HepG2 (cell line): Measurements from ENCODE around the gene TASOR. TPM values are rescaled to one million over a fixed set of nuclear protein-coding genes. Genes with fewer than 3 reads are reported as not detected.
A peak's percentile ranks its signal among the peaks of the same experiment; 100 is the strongest.

Experiments used
- ARNT ChIP-seq: fragments of 450-650 bp; IDR thresholded peaks from 2 replicates; pipeline ENCODE4 v1.6.1; 2017
- ATAD3A ChIP-seq: sonication (generic); formaldehyde crosslinking; IDR thresholded peaks from 2 replicates; pipeline ENCODE4 v1.4.0; 2020; ENCODE audit warnings: missing genetic modification reagents
- ATF1 ChIP-seq: IDR thresholded peaks from 2 replicates; pipeline ENCODE4 v1.6.1; 2016; ENCODE audit warnings: mild to moderate bottlenecking, control low read depth
- BHLHE40 ChIP-seq: IDR thresholded peaks from 2 replicates; pipeline ENCODE4 v1.6.1; 2011; ENCODE audit warnings: low read length, improper control_type of control experiment
- CEBPB ChIP-seq: IDR thresholded peaks from 2 replicates; pipeline ENCODE4 v1.6.1; 2011; ENCODE audit warnings: low read depth, low read length, improper control_type of control experiment, borderline replicate concordance
- CREB1 ChIP-seq, 2 experiments: fragments of 450-650 bp in 1 of 2; IDR thresholded peaks; 2 replicates each; pipeline ENCODE4 v1.6.1; 2016 to 2017; ENCODE audit warnings: control low read depth in 1 of 2, mild to moderate bottlenecking in 1 of 2, missing compliant biosample characterization in 1 of 2, missing genetic modification characterization in 1 of 2
- FOXK2 ChIP-seq: fragments of 450-650 bp; IDR thresholded peaks from 2 replicates; pipeline ENCODE4 v1.6.1; 2016
- ISL2 ChIP-seq: sonication (generic); formaldehyde crosslinking; IDR thresholded peaks from 2 replicates; pipeline ENCODE4 v1.5.0; 2020; ENCODE audit warnings: missing genetic modification reagents
- KDM6A ChIP-seq: IDR thresholded peaks from 2 replicates; pipeline ENCODE4 v1.6.1; 2016; ENCODE audit warnings: low read depth
- KLF6 ChIP-seq: IDR thresholded peaks from 2 replicates; pipeline ENCODE4 v1.8.0; 2016; ENCODE audit warnings: missing biosample characterization, missing genetic modification reagents
- MEIS2 ChIP-seq: sonication (generic); formaldehyde crosslinking; IDR thresholded peaks from 2 replicates; pipeline ENCODE4 v1.9.0; 2021; ENCODE audit warnings: mild to moderate bottlenecking, missing genetic modification reagents
- NCOA2 ChIP-seq: sonication (generic); formaldehyde crosslinking; IDR thresholded peaks from 2 replicates; pipeline ENCODE4 v1.8.0; 2022; ENCODE audit warnings: inconsistent platforms
- SMARCC2 ChIP-seq: fragments of 450-650 bp; IDR thresholded peaks from 2 replicates; pipeline ENCODE4 v1.6.1; 2017; ENCODE audit warnings: antibody characterized with exemption, mild to moderate bottlenecking
- SMARCE1 ChIP-seq: fragments of 450-650 bp; IDR thresholded peaks from 2 replicates; pipeline ENCODE4 v1.6.1; 2017; ENCODE audit warnings: borderline replicate concordance
- SP2 ChIP-seq: sonication (generic); formaldehyde crosslinking; IDR thresholded peaks from 2 replicates; pipeline ENCODE4 v1.5.1; 2020; ENCODE audit warnings: mild to moderate bottlenecking, missing genetic modification reagents
- SP5 ChIP-seq: IDR thresholded peaks from 2 replicates; pipeline ENCODE4 v1.6.1; 2016; ENCODE audit warnings: low read depth, borderline replicate concordance
- TGIF2 ChIP-seq: IDR thresholded peaks from 2 replicates; pipeline ENCODE4 v1.6.1; 2016; ENCODE audit warnings: control low read depth, missing compliant biosample characterization
- U2AF2 ChIP-seq: fragments of 200-400 bp; formaldehyde crosslinking; IDR thresholded peaks from 2 replicates; pipeline ENCODE4 v1.6.1; 2017; ENCODE audit warnings: low read depth, mild to moderate bottlenecking, low read length
- ZBTB21 ChIP-seq: sonication (generic); formaldehyde crosslinking; IDR thresholded peaks from 2 replicates; pipeline ENCODE4 v1.4.0; 2020; ENCODE audit warnings: missing genetic modification reagents
- ZC3H4 ChIP-seq: sonication (generic); formaldehyde crosslinking; IDR thresholded peaks from 2 replicates; pipeline ENCODE4 v1.4.0; 2020; ENCODE audit warnings: missing genetic modification reagents, borderline replicate concordance
- ZFP41 ChIP-seq: sonication (generic); formaldehyde crosslinking; IDR thresholded peaks from 2 replicates; pipeline ENCODE4 v1.4.0; 2020; ENCODE audit warnings: mild to moderate bottlenecking, missing genetic modification reagents, borderline replicate concordance
- ZKSCAN8 ChIP-seq: IDR thresholded peaks from 2 replicates; pipeline ENCODE4 v1.6.1; 2016; ENCODE audit warnings: borderline replicate concordance, missing genetic modification reagents, missing compliant biosample characterization
- ZNF264 ChIP-seq: sonication (generic); formaldehyde crosslinking; IDR thresholded peaks from 2 replicates; pipeline ENCODE4 v1.4.0; 2020; ENCODE audit warnings: missing genetic modification reagents
- ZNF333 ChIP-seq: sonication (generic); formaldehyde crosslinking; IDR thresholded peaks from 2 replicates; pipeline ENCODE4 v1.4.0; 2020; ENCODE audit warnings: mild to moderate bottlenecking, missing genetic modification reagents, borderline replicate concordance
- ZNF549 ChIP-seq: sonication (generic); formaldehyde crosslinking; IDR thresholded peaks from 2 replicates; pipeline ENCODE4 v1.5.0; 2020; ENCODE audit warnings: missing genetic modification reagents
- ZNF557 ChIP-seq: sonication (generic); formaldehyde crosslinking; IDR thresholded peaks from 2 replicates; pipeline ENCODE4 v1.4.0; 2020; ENCODE audit warnings: missing genetic modification reagents
- ZNF615 ChIP-seq: sonication (generic); formaldehyde crosslinking; IDR thresholded peaks from 2 replicates; pipeline ENCODE4 v1.5.0; 2020; ENCODE audit warnings: mild to moderate bottlenecking, missing genetic modification reagents, borderline replicate concordance
- ZNF790 ChIP-seq: sonication (generic); formaldehyde crosslinking; IDR thresholded peaks from 2 replicates; pipeline ENCODE4 v1.8.0; 2022; ENCODE audit warnings: missing genetic modification reagents, mild to moderate bottlenecking, borderline replicate concordance
- ZSCAN21 ChIP-seq: sonication (generic); formaldehyde crosslinking; IDR thresholded peaks from 2 replicates; pipeline ENCODE4 v1.8.0; 2022; ENCODE audit warnings: mild to moderate bottlenecking, missing genetic modification reagents, moderate library complexity, borderline replicate concordance
- ZSCAN25 ChIP-seq: sonication (generic); formaldehyde crosslinking; IDR thresholded peaks from 2 replicates; pipeline ENCODE4 v1.8.0; 2022; ENCODE audit warnings: mild to moderate bottlenecking, missing genetic modification reagents
- polyA plus RNA-seq, 8 experiments: library from polyadenylated mRNA; depleted of rRNA in 3 of 8; stranded (reverse) in 7 of 8; unstranded in 1 of 8; fragments of >200 nt; fragmentation: Illumina TruSeq in 4 of 8; extraction: Trizol in 4 of 8; gene quantifications; 2 replicates each; pipeline versions ENCODE4 v1.2.1 to v1.2.3, GENCODE V29; 2011 to 2016; ENCODE audit warnings: low read depth in 4 of 8, missing spikeins in 1 of 8, mixed read lengths in 1 of 8; ENCODE audit not compliant: insufficient read depth in 1 of 8
- total RNA-seq, 5 experiments: library from RNA; depleted of rRNA; stranded (reverse); fragments of >200 nt; fragmentation: Illumina TruSeq; extraction: Trizol; gene quantifications; 2 replicates each; pipeline ENCODE4 v1.2.3, GENCODE V29; 2016; ENCODE audit warnings: low read depth in 1 of 5
- TF ChIP-seq, protein P1 (sequence below): sonication (generic); formaldehyde crosslinking; IDR thresholded peaks from 2 replicates; pipeline ENCODE4 v1.8.0; 2022; ENCODE audit warnings: low read depth, missing genetic modification reagents

Gene TASOR
- total and polyA plus RNA-seq, 2 of the 13 experiments (the other 11 are each of a cell fraction or from before 2014, with no cell fraction given) = 20.1 to 32.5 TPM

DNA sequence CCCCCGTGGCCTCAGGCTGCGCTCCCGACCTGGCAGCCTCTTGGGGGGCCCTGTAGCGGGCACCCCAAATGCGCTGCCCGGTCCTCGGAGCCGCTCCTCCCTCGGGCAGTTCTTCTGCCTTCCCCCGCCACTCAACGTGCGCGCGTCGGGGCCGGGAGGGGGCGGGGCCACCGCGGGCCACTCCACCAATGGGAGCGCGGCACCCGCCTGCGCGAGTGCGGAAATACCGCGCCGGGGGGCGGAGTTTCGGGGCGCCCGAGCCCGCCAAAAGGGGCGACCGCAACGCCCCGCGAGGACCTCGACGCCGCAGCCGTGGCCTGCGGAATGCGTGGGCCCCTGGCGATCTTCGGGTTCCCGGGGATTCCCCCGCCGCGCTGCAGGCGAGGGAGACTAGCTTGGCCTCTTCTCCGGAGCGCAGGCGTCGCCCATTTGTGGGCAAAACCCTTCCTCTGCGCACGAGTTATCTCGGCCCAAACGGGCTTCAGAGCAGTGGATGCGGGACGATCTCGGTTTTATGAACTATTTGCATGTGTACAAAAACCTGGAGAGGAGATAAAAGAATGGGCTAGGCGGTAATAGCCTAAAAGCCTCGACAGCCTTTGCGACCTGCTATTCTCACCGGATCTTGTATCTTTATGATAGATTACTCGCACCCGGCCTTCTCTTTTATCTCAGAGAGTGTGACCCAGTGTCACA is at the start of gene TASOR (continued):
- TF ChIP-seq KLF6 (peak; percentile 98), TGIF2 (CRISPR knock-in tag) (no peak), SP2 (CRISPR knock-in tag) (peak; percentile 71), ZNF615 (no peak), NCOA2 (CRISPR knock-in tag) (peak; percentile 55; the same call in 1 of the 2 replicates), SMARCC2 (no peak), ISL2 (CRISPR knock-in tag) (peak; percentile 59), CEBPB (no peak), FOXK2 (no peak), U2AF2 (no peak), ZKSCAN8 (CRISPR knock-in tag) (no peak), ZBTB21 (no peak), CREB1 (IDR thresholded peaks at IDR 0.05) (no peak), CREB1 (CRISPR knock-in tag; IDR thresholded peaks at IDR 0.05) (no peak), ZFP41 (no peak), MEIS2 (CRISPR knock-in tag) (peak; percentile 62; the same call in 1 of the 2 replicates), ZNF333 (CRISPR knock-in tag) (peak; percentile 43; the same call in 1 of the 2 replicates), ZSCAN25 (CRISPR knock-in tag) (no peak), ATF1 (CRISPR knock-in tag) (no peak), KDM6A (CRISPR knock-in tag) (peak; percentile 21; the same call in 1 of the 2 replicates), ARNT (no peak), SP5 (CRISPR knock-in tag) (peak; percentile 42; the same call in 1 of the 2 replicates), ZNF264 (CRISPR knock-in tag) (no peak), ATAD3A (CRISPR knock-in tag) (no peak), ZC3H4 (CRISPR knock-in tag) (no peak), ZNF549 (0 out of 2 replicates have a peak, but pooled peaks have one; percentile 20), ZSCAN21 (CRISPR knock-in tag) (peak; percentile 93), ZNF790 (CRISPR knock-in tag) (peak; percentile 86; the same call in 1 of the 2 replicates), BHLHE40 (no peak), SMARCE1 (no peak), ZNF557 (CRISPR knock-in tag) (peak; percentile 96)
- TF ChIP-seq, protein P1, sequence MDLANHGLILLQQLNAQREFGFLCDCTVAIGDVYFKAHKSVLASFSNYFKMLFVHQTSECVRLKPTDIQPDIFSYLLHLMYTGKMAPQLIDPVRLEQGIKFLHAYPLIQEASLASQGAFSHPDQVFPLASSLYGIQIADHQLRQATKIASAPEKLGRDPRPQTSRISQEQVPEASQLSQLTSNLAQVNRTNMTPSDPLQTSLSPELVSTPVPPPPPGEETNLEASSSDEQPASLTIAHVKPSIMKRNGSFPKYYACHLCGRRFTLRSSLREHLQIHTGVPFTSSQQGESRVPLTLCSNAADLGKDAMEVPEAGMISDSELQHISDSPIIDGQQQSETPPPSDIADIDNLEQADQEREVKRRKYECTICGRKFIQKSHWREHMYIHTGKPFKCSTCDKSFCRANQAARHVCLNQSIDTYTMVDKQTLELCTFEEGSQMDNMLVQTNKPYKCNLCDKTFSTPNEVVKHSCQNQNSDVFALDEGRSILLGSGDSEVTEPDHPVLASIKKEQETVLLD = peak; percentile 59; the same call in 1 of the 2 replicates
